MCF 10A (cell line): Measurements from ENCODE around the gene HLA-DPB1. TPM values are rescaled to one million over a fixed set of nuclear protein-coding genes. Genes with fewer than 3 reads are reported as not detected.
A peak's percentile ranks its signal among the peaks of the same experiment; 100 is the strongest.

Experiments used
- BruUV-seq: library from RNA; stranded (reverse); fragments of 400-500 nt; replicated peaks from 2 replicates; lab custom pipeline; 2021; lab: Mats Ljungman, UMichigan
- CTCF ChIA-PET: fragments of 300-600 bp; sonication (Branson Sonifier 250); formaldehyde crosslinking; extraction: SDS; loops from one replicate; lab custom pipeline; 2021; ENCODE audit warnings: antibody characterized with exemption, inconsistent platforms; lab: Yijun Ruan, JAX
- POLR2A ChIA-PET: fragments of 300-600, 350-650 bp; sonication (Branson Sonifier 250); formaldehyde crosslinking; extraction: SDS; loops from one replicate; lab custom pipeline; 2020; ENCODE audit warnings: antibody characterized with exemption, inconsistent platforms; lab: Yijun Ruan, JAX
- DNase-seq: peaks from one replicate; pipeline ENCODE4 v3.0.0-alpha.2; 2018; ENCODE audit not compliant: unreplicated experiment
- H3K27ac Mint-ChIP-seq: one replicate; pipeline ENCODE4 v1.8.0; 2022; ENCODE audit warnings: mild to moderate bottlenecking, low read depth, mixed read lengths; ENCODE audit not compliant: unreplicated experiment
- H3K27me3 Mint-ChIP-seq: one replicate; pipeline ENCODE4 v1.8.0; 2022; ENCODE audit warnings: mixed read lengths; ENCODE audit not compliant: insufficient read depth, unreplicated experiment
- H3K36me3 Mint-ChIP-seq: one replicate; pipeline ENCODE4 v1.8.0; 2022; ENCODE audit warnings: mild to moderate bottlenecking, moderate library complexity, mixed read lengths; ENCODE audit not compliant: insufficient read depth, unreplicated experiment
- H3K4me1 Mint-ChIP-seq: one replicate; pipeline ENCODE4 v1.8.0; 2022; ENCODE audit warnings: mixed read lengths; ENCODE audit not compliant: insufficient read depth, unreplicated experiment
- H3K4me3 Mint-ChIP-seq: one replicate; pipeline ENCODE4 v1.8.0; 2022; ENCODE audit warnings: mild to moderate bottlenecking, moderate library complexity, mixed read lengths; ENCODE audit not compliant: unreplicated experiment
- H3K9me3 Mint-ChIP-seq: one replicate; pipeline ENCODE4 v1.8.0; 2022; ENCODE audit warnings: mixed read lengths; ENCODE audit not compliant: unreplicated experiment
- CTCF ChIP-seq: fragments of 200-600 bp; IDR thresholded peaks from one replicate; pipeline ENCODE4 v1.8.0; 2022; ENCODE audit warnings: antibody characterized with exemption, mild to moderate bottlenecking; ENCODE audit not compliant: unreplicated experiment
- intact Hi-C: fragments of 100-400 bp; cut with micrococcal nuclease; formaldehyde crosslinking; loops from 2 replicates; pipeline ENCODE4 v1.14.1; 2022
- total RNA-seq: library from RNA; stranded (reverse); gene quantifications from 2 replicates; pipeline ENCODE4 v1.2.3, GENCODE V29; 2022

HLA-DPB1 gene
- total RNA-seq, 1 experiment from 2014 or later, result not detected

- ChIA-PET CTCF (no interaction called here), POLR2A (no interaction called here)
- H3K9me3 Mint-ChIP-seq, result peaks cover 10% of the 10 kb centered on the region
- no peaks in the 10 kb centered on the region for H3K36me3 Mint-ChIP-seq
- BruUV-seq, result no TSS peak
- H3K4me3 Mint-ChIP-seq, result no peak overlapping the region
- no peak overlapping the region for H3K27ac Mint-ChIP-seq
- TF ChIP-seq CTCF, result no peak
- DNase-seq, result no peak
- H3K4me1 Mint-ChIP-seq, result no peaks in the 10 kb centered on the region
- peaks cover 92% of the 10 kb centered on the region for H3K27me3 Mint-ChIP-seq
- intact Hi-C loops, result no loop called here
Measured at GRCh38 chr6:33107641-33108040, 31.9 kb downstream of the HLA-DPB1 start.

GRCh38 chr6:33108307-33108706 is 32.5 kb downstream of the HLA-DPB1 start:
- no peak for DNase-seq
- no TSS peak for BruUV-seq
- CTCF ChIA-PET, result no interaction called here
- intact Hi-C loops, result no loop called here
- H3K9me3 Mint-ChIP-seq, result peaks cover 10% of the 10 kb centered on the region
- no peak for TF ChIP-seq CTCF
- H3K4me3 Mint-ChIP-seq, result no peak overlapping the region
- no peaks in the 10 kb centered on the region for H3K36me3 Mint-ChIP-seq
- POLR2A ChIA-PET, result no interaction called here
- H3K27me3 Mint-ChIP-seq, result peaks cover 95% of the 10 kb centered on the region
- H3K4me1 Mint-ChIP-seq, result no peaks in the 10 kb centered on the region
- H3K27ac Mint-ChIP-seq, result no peak overlapping the region

- H3K36me3 Mint-ChIP-seq, result no peaks in the 10 kb centered on the region
- peaks cover 97% of the 10 kb centered on the region for H3K27me3 Mint-ChIP-seq
- no peak overlapping the region for H3K4me3 Mint-ChIP-seq
- H3K27ac Mint-ChIP-seq, result no peak overlapping the region
- no TSS peak for BruUV-seq
- ChIA-PET CTCF (interaction anchor here (0.7 to 1.6 kb wide), 3 partner anchors 15 to 97 kb away, joined by 3 read pairs; no protein-coding TSS in a partner anchor), POLR2A (no interaction called here)
- no peak for TF ChIP-seq CTCF
- peak; percentile 65 for DNase-seq
- H3K9me3 Mint-ChIP-seq, result no peaks in the 10 kb centered on the region
- H3K4me1 Mint-ChIP-seq, result no peaks in the 10 kb centered on the region
- intact Hi-C loops, result no loop called here
Measured at GRCh38 chr6:33112148-33112547, 36.4 kb downstream of the HLA-DPB1 start.

GRCh38 chr6:33113755-33114154 is 38.0 kb downstream of the HLA-DPB1 start:
- Mint-ChIP-seq H3K4me1 (no peaks in the 10 kb centered on the region), H3K27me3 (peaks cover 96% of the 10 kb centered on the region), H3K36me3 (no peaks in the 10 kb centered on the region), H3K27ac (no peak overlapping the region), H3K4me3 (no peak overlapping the region), H3K9me3 (no peaks in the 10 kb centered on the region)
- ChIA-PET POLR2A (no interaction called here), CTCF (interaction anchor here (0.8 to 1.3 kb wide), 3 partner anchors 33 to 84 kb away, joined by 3 to 4 read pairs (median 3); no protein-coding TSS in a partner anchor)
- intact Hi-C loops, result no loop called here
- no peak for TF ChIP-seq CTCF
- no TSS peak for BruUV-seq
- DNase-seq, result no peak
